Thyroid gland (tissue), 4 donors: ENCODE results near the gene ERMARD.

Experiments
- POLR2A ChIP-seq, 2 donors: fragments of 450-650 bp; IDR thresholded peaks; one replicate each; pipeline ENCODE4 v1.6.1; 2017; ENCODE audit warnings: antibody characterized with exemption in 2 of 2, mild to moderate bottlenecking in 2 of 2, moderate library complexity in 1 of 2
- TF ChIP-seq, protein P1 (sequence below), 6 experiments: fragments of 200-600 bp in 3 of 6; fragments of 450-650 bp in 3 of 6; sonication (generic) in 3 of 6; IDR thresholded peaks; one replicate each; pipeline ENCODE4 v1.5.1; 2016 to 2019; ENCODE audit warnings: antibody characterized with exemption in 6 of 6, mild to moderate bottlenecking in 2 of 6, inconsistent platforms in 1 of 6, moderate library complexity in 1 of 6

DNA sequence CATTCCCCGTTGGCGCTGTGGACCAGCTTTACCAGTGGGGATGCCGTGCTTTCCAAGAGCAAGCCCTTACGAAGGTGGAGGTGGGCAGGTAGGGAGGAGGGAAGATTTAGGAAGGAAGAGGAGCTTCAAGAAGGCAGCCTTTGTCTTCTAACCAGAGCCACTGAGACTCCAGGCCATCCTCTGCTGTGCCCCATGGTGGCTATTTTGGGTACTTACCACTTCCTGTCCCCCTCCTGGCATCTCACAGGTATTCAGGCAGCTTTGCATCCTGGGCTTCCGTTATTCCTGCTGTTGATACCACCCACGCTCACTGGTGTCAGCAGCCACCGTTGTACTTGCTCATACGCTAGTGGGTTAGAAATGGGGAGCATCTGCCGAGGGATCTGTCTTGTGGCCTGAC is 22.9 kb downstream of the ERMARD start:
- TF ChIP-seq, protein P1, sequence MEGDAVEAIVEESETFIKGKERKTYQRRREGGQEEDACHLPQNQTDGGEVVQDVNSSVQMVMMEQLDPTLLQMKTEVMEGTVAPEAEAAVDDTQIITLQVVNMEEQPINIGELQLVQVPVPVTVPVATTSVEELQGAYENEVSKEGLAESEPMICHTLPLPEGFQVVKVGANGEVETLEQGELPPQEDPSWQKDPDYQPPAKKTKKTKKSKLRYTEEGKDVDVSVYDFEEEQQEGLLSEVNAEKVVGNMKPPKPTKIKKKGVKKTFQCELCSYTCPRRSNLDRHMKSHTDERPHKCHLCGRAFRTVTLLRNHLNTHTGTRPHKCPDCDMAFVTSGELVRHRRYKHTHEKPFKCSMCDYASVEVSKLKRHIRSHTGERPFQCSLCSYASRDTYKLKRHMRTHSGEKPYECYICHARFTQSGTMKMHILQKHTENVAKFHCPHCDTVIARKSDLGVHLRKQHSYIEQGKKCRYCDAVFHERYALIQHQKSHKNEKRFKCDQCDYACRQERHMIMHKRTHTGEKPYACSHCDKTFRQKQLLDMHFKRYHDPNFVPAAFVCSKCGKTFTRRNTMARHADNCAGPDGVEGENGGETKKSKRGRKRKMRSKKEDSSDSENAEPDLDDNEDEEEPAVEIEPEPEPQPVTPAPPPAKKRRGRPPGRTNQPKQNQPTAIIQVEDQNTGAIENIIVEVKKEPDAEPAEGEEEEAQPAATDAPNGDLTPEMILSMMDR (IDR thresholded peaks at IDR 0.05), result no peak
- no peak for TF ChIP-seq POLR2A (IDR thresholded peaks at IDR 0.05)
